Measurements from ENCODE around the gene LRPAP1.

- TF ChIP-seq GATA2 (IDR thresholded peaks at IDR 0.05; ENCODE audit: low read depth, low read length) (no peak), GATA3 (IDR thresholded peaks at IDR 0.05; ENCODE audit: low read depth, low read length) (no peak)
Measured at GRCh38 chr4:3526456-3526855, 5.8 kb downstream of the LRPAP1 start.

All from SH-SY5Y (cell line).